Measurements from ENCODE around the gene FBP1.
"Not testable (repeated sequence)": the region's sequence is repeated elsewhere in the genome, so short reads cannot be mapped to it uniquely, and the experiment has no call there.

FBP1 gene

GRCh38 chr9:94613003-94613402, 26.3 kb downstream of the FBP1 start:
- DNase-seq (ENCODE audit: low spot score): no peak

- peak; percentile 22 for DNase-seq (ENCODE audit: low spot score)
Observed at GRCh38 chr9:94612071-94612470, 27.2 kb downstream of the FBP1 start.

DNA sequence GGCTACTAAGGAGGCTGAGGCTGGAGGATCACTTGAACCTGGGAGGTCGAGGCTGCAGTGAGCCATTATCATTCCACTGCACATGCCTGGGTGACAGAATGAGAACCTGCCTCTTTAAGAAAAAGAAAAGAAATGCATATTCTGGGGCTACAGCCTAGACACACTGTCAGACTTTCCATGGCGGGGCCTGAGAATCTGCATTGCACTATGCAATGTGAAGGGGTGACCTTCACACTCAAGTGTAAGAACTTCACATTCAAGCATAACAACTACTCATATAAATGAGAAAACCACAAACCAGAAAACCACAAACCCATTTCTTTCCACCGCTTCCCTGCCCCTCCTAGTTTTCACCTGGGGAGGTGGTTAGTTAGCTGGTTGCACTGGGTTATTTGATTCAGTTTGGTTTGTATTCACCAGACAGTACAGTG, 27.7 kb downstream of the FBP1 start:
- DNase-seq (ENCODE audit: low spot score): peak; percentile 56

GRCh38 chr9:94610181-94610606, 29.1 kb downstream of the FBP1 start:
- DNase-seq (ENCODE audit: low spot score): no peak

GRCh38 chr9:94607423-94607691, 32.0 kb downstream of the FBP1 start:
- no peak for DNase-seq (ENCODE audit: low spot score)

DNA sequence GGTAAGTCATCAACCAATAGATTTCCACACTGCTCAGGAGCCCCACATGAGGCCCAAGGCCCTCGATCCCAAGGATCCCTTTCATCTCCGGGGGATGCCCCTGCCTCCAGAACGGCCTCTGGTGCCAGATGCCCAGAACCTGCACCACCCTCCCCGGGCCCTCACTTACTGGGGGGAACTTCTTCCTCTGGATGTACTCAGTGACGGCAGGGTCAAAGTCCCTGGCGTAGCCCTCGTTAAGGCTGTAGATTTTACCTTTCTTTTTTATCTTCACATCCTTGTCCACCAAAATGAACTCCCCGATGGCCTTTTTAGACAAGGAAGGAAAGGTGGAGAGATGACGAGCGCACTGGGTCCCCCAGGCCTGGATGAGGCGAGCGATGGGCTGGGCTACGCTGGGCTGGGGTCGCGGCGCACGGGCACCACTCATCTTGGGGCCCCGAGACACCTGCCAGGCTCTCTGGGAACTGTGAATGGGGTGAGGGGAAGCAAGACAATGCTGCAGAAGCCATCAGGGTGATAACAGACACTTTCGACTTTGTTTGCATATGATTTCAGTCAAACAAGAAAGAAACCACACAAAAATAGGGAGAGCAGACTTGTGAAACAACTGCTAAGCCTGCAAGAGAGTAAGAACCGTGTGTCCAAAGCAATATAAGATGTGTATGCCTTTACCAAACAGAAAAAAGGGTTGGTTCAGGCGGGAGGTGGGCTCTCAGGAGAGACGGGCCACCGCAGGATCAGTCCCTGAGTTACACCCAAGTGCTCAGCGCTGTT, 32.5 kb downstream of the FBP1 start:
- DNase-seq (ENCODE audit: low spot score): no peak

GRCh38 chr9:94603259-94604160, 35.8 kb downstream of the FBP1 start:
- DNase-seq (ENCODE audit: low spot score): peak; percentile 82

DNA sequence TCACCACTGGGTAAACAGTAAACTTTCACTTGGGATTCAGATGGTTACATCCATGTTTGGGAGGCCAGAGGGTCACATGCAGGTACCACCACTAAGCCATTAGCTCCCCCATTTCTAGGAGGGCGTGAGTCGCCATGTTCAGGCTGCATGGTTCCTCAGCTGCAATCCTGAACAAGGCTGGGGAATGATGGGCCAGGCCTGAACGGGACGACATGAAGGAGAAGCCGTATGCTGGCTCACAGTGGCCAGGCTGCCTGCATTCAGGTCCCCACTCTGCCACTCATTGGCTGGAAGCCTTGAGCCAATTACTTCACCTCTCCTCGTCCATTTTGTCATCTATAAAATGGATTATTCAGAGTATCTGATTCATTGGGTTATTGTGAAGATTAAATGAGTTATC, 36.7 kb downstream of the FBP1 start:
- no peak for DNase-seq (ENCODE audit: low spot score)

DNA sequence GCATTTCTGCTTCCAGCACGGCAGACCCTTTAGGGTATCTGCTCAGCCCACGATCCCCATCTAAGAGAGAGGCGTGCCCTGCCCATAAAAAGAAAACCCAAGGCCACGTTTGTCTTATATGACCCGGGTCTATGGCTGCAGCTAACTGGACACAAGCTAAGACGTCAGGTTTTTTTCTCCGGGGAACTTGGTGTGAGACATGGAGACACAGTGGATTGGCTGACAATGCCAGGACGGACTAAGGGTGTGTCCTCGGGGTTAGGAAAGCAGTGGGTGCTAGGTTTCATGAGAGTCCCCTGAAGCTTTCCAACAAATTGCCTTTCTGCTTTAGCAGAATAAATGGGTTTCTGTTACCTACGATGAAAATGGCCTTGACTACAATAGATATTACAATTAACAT, 38.6 kb downstream of the FBP1 start:
- DNase-seq (ENCODE audit: low spot score): no peak

DNA sequence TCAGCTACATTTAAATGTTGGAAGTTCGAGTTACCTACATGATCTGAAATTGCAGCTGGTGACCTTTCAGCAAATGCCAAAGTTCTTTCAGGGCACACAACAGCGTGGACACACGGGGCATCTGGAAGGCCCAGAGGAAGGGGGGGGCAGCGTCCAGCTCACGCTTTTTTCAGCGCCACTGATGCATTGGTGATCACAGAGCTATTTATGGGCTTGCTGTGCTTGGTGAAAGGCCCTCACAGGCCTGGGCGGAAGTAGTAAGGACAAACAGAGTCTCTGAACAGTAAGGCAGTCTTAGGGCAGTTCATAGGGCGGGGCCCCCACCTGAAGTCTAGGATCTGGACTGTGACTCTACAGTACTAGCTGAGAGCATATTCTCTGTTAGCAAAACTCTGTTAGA, 39.1 kb downstream of the FBP1 start:
- DNase-seq (ENCODE audit: low spot score): no peak

DNA sequence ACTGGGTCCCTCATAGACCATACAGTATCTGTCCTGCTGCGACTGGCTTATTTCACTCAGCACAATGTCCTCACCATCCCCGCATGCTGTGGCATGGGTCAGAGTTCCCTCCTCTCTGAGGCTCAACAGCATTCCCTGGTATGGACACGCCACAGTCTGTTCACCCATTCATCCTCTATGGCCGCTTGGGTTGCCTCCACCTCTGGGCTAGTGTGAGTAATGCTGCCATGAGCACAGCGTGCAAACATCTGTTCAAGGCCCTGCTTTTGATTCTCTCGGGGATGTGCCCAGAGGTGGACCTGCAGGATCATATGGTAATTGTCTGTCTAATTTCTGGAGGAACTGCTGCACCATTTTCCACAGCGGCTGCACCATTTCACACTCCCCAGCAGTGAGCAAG, 40.2 kb downstream of the FBP1 start:
- no peak for DNase-seq (ENCODE audit: low spot score)

GRCh38 chr9:94593459-94594345, 45.6 kb downstream of the FBP1 start, which contains the start of gene FBP2:
FBP2 (minus strand) TSS chr9:94593824; CDS start chr9:94593726, 98 bp downstream.
- no peak for DNase-seq (ENCODE audit: low spot score)

DNA sequence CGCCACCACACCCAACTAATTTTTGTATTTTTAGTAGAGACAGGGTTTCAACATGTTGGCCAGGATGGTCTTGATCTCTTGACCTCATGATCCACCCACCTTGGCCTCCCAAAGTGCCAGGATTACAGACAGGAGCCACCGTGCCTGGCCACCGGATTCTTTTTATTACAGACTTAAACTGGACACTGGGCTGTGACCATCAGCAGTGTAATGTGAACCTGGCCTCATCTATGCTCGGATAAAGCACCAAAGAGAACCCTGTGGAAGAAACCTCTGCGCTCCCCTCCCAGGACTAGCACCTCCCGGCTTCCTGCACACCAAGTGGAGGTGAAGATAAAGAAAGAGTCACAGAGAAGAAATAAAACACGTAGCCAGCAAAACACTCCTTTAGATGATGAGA, 46.6 kb downstream of the FBP1 start:
- DNase-seq (ENCODE audit: low spot score): not testable (repeated sequence)

GRCh38 chr9:94591876-94592275, 47.4 kb downstream of the FBP1 start:
- no peak for DNase-seq (ENCODE audit: low spot score)

- DNase-seq (ENCODE audit: low spot score): not testable (repeated sequence)
Observed at GRCh38 chr9:94591046-94591545, 48.2 kb downstream of the FBP1 start.

DNA sequence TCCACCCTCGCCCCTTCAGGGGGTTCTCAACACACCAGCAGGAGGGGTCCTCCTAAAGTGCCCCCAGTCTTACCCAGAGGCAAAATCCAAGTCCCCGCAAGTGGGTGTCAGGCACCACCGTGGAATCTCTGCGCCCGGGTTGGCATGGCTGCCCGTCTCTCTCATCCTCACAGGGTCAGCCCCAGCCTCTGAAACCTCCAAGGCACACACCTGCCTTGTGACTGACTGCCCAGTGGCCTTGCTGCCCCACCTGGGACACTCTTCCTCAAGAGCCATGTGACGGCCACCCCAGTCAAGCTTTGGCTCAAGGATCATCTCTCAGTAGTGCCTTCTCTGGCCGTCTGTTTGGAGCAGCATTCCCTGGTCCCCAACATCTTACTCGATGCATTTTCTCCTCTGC, 50.6 kb downstream of the FBP1 start:
- DNase-seq (ENCODE audit: low spot score): no peak

- no peak for DNase-seq (ENCODE audit: low spot score)
Observed at GRCh38 chr9:94586814-94587213, 52.5 kb downstream of the FBP1 start.

DNA sequence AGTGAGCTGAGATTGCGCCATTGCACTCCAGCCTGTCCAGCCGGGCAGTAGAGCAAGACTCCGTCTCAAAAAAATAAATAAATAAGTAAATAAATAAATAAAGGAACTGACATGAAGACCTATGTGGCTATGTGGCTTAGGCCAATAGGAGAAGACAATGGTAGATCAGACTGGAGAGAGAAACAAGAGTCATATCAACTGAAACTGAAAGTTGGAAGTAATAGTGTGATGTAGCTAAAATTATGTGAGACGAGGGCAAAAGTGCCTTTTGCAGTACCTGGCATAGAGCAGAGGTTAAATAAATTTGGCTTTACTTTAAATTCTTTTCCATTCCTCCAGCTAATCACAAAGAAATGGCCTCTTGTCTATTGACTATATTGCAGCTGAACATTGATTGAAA, 53.0 kb downstream of the FBP1 start:
- DNase-seq (ENCODE audit: low spot score): peak; percentile 11

- peak; percentile 66 for DNase-seq (ENCODE audit: low spot score)
Observed at GRCh38 chr9:94584555-94584954, 54.8 kb downstream of the FBP1 start.

GRCh38 chr9:94581728-94582127, 57.6 kb downstream of the FBP1 start:
- DNase-seq (ENCODE audit: low spot score): no peak

GRCh38 chr9:94577571-94577970, 61.7 kb downstream of the FBP1 start:
- DNase-seq (ENCODE audit: low spot score): no peak

- no peak for DNase-seq (ENCODE audit: low spot score)
Observed at GRCh38 chr9:94577036-94577435, 62.3 kb downstream of the FBP1 start.
